Measurements from ENCODE around the gene KLHL12.

GRCh38 chr1:202879128-202879527 is 47.9 kb downstream of the KLHL12 start:
- TF ChIP-seq CTCF (IDR thresholded peaks at IDR 0.05) (no peak), POLR2A (IDR thresholded peaks at IDR 0.05) (no peak)

All from gastroesophageal sphincter (tissue), 3 donors.